ENCODE results near the gene RASA3. TPM values are rescaled to one million over a fixed set of nuclear protein-coding genes. Genes with fewer than 3 reads are reported as not detected.

Gene RASA3
- total RNA-seq, 1 donor: 78.9 TPM

DNA sequence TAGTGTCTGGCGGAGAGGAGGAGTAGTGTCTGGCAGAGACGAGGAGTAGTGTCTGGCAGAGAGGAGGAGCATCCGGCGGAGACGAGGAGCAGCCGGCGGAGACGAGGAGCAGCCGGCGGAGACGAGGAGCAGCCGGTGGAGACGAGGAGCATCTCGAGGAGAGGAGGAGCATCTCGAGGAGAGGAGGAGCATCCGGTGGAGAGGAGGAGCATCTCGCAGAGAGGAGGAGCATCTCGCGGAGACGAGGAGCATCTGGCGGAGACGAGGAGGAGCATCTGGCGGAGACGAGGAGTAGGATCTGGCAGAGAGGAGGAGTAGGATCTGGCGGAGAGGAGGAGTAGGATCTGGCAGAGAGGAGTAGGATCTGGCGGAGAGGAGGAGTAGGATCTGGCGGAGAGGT, 176.7 kb downstream of the RASA3 start:
- Histone ChIP-seq H3K4me3 (ENCODE audit: low read length) (no peak overlapping the region), H3K9me3 (ENCODE audit: low read depth, low read length) (peaks cover 4% of the 10 kb centered on the region), H3K4me1 (ENCODE audit: insufficient read depth, low read length) (peaks cover 7% of the 10 kb centered on the region), H3K27me3 (ENCODE audit: insufficient read depth, low read length) (no peaks in the 10 kb centered on the region)

GRCh38 chr13:113955235-113955634, 177.2 kb downstream of the RASA3 start:
- Histone ChIP-seq H3K27me3 (ENCODE audit: insufficient read depth, low read length) (no peaks in the 10 kb centered on the region), H3K9me3 (ENCODE audit: low read depth, low read length) (peaks cover 4% of the 10 kb centered on the region), H3K4me3 (ENCODE audit: low read length) (no peak overlapping the region), H3K4me1 (ENCODE audit: insufficient read depth, low read length) (peaks cover 7% of the 10 kb centered on the region)

DNA sequence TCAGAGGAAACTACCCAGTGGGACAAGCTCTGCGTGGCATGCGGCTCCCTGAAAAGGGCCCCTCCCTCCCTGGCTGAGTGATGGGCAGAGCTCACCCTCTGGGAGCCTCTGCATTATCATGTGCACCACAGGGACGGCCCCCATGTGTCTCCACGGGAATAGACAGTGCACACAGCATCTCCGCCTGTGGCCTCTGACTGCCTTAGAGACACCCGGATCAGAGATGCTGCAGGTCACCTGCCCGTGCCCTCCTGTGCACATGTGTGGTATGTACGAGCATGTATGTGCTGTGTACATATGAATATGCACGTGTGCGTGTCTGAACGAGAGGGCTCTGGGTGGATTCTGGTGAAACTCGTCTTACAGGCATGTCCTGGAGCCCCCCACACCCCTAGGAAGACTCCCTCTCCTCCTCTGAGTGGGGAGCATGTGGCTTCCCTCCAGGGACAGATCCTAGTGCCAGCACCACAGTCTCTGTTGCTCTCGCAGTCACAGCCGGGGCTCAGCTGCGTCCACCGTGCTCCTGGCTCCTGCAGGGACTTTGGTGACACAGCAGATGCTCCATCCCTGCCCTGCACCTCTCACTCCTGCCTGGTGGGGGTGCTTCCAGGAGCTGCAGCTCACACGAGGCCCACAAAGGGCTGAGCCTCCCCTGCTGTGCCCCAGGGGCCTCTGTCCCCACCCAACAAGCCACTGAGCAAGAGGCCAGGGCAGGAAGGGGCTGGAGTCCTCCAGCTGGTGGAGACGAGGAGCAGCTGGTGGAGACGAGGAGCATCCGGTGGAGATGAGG, 178.2 kb downstream of the RASA3 start:
- Histone ChIP-seq H3K4me3 (ENCODE audit: low read length) (no peak overlapping the region), H3K27me3 (ENCODE audit: insufficient read depth, low read length) (no peaks in the 10 kb centered on the region), H3K9me3 (ENCODE audit: low read depth, low read length) (no peaks in the 10 kb centered on the region), H3K4me1 (ENCODE audit: insufficient read depth, low read length) (peaks cover 7% of the 10 kb centered on the region)

DNA sequence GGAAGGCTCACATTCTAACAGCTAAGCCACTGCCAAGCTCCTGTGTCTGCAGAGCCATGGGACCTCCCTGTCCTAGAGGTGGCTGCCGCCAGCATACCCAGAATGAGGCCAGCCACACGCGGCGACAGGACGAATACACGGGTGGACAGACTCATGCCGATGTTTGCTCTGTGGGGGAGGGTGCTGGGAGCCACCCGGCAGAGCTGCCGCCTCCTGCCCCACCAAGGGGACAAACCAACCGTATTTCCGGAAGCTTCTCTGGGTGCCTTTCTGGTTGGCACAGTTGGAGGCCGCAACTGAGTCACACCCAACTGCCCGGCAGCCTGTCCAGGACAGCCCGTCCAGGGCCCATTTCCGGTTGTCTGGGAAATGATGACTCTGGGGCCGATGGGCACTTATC, 178.9 kb downstream of the RASA3 start:
- H3K4me1 ChIP-seq (ENCODE audit: insufficient read depth, low read length): peaks cover 7% of the 10 kb centered on the region
- no peak overlapping the region for H3K4me3 ChIP-seq (ENCODE audit: low read length)
- no peaks in the 10 kb centered on the region for H3K27me3 ChIP-seq (ENCODE audit: insufficient read depth, low read length)
- H3K9me3 ChIP-seq (ENCODE audit: low read depth, low read length): no peaks in the 10 kb centered on the region

GRCh38 chr13:113952983-113953520, 179.4 kb downstream of the RASA3 start:
- H3K9me3 ChIP-seq (ENCODE audit: low read depth, low read length): no peaks in the 10 kb centered on the region
- H3K4me3 ChIP-seq (ENCODE audit: low read length): no peak overlapping the region
- H3K4me1 ChIP-seq (ENCODE audit: insufficient read depth, low read length): peaks cover 10% of the 10 kb centered on the region
- no peaks in the 10 kb centered on the region for H3K27me3 ChIP-seq (ENCODE audit: insufficient read depth, low read length)

GRCh38 chr13:113952151-113952982, 180.1 kb downstream of the RASA3 start:
- Histone ChIP-seq H3K4me1 (ENCODE audit: insufficient read depth, low read length) (peaks cover 12% of the 10 kb centered on the region), H3K4me3 (ENCODE audit: low read length) (no peak overlapping the region), H3K27me3 (ENCODE audit: insufficient read depth, low read length) (no peaks in the 10 kb centered on the region), H3K9me3 (ENCODE audit: low read depth, low read length) (no peaks in the 10 kb centered on the region)

DNA sequence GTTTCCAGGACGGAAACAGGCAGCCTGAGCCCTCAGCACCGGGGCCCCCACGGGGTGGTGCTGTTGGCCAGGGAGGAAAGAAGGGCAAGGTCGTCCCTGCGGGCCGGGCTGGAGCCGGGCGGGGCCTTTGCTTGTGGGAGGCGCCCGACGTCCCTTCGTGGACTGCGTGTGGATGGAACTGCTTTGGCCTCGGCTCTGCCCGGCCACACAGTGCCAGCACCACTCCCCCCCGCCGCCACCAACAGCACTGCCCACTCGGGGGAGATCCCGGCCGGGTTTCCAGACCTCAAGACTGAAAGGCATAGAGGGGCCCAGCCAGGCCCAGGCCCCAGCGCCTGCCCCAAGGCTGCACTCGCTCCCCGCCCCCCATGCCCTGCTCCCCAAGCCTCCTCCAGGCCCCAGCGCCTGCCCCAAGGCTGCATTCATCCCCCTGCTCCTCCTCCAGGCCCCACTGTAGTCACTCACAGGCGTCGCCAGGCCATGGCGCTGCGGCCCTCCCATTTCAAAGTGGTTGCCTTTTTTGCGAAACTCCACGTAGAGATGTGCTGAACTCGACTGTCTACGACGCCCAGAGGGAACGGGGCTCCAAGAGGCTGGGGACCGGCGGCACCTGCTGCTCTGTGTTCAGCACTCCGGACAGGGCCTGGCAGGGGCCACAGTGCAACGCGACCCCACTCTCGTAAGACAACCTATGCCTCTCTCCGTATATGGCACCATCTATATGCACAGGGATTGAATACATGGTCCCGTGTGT, 181.0 kb downstream of the RASA3 start:
- Histone ChIP-seq H3K4me1 (ENCODE audit: insufficient read depth, low read length) (peaks cover 12% of the 10 kb centered on the region), H3K9me3 (ENCODE audit: low read depth, low read length) (no peaks in the 10 kb centered on the region), H3K27me3 (ENCODE audit: insufficient read depth, low read length) (no peaks in the 10 kb centered on the region), H3K4me3 (ENCODE audit: low read length) (no peak overlapping the region)

GRCh38 chr13:113950451-113951245, 181.8 kb downstream of the RASA3 start:
- no peak overlapping the region for H3K4me3 ChIP-seq (ENCODE audit: low read length)
- H3K9me3 ChIP-seq (ENCODE audit: low read depth, low read length): no peaks in the 10 kb centered on the region
- no peaks in the 10 kb centered on the region for H3K27me3 ChIP-seq (ENCODE audit: insufficient read depth, low read length)
- H3K4me1 ChIP-seq (ENCODE audit: insufficient read depth, low read length): peaks cover 12% of the 10 kb centered on the region

GRCh38 chr13:113949546-113949945, 182.9 kb downstream of the RASA3 start:
- Histone ChIP-seq H3K4me3 (ENCODE audit: low read length) (no peak overlapping the region), H3K9me3 (ENCODE audit: low read depth, low read length) (no peaks in the 10 kb centered on the region), H3K27me3 (ENCODE audit: insufficient read depth, low read length) (no peaks in the 10 kb centered on the region), H3K4me1 (ENCODE audit: insufficient read depth, low read length) (peaks cover 12% of the 10 kb centered on the region)

GRCh38 chr13:113948034-113948742, 184.2 kb downstream of the RASA3 start:
- Histone ChIP-seq H3K9me3 (ENCODE audit: low read depth, low read length) (no peaks in the 10 kb centered on the region), H3K4me1 (ENCODE audit: insufficient read depth, low read length) (peaks cover 12% of the 10 kb centered on the region), H3K4me3 (ENCODE audit: low read length) (no peak overlapping the region), H3K27me3 (ENCODE audit: insufficient read depth, low read length) (no peaks in the 10 kb centered on the region)

GRCh38 chr13:113947311-113948033, 185.0 kb downstream of the RASA3 start:
- H3K4me1 ChIP-seq (ENCODE audit: insufficient read depth, low read length): peaks cover 12% of the 10 kb centered on the region
- H3K4me3 ChIP-seq (ENCODE audit: low read length): no peak overlapping the region
- no peaks in the 10 kb centered on the region for H3K9me3 ChIP-seq (ENCODE audit: low read depth, low read length)
- no peaks in the 10 kb centered on the region for H3K27me3 ChIP-seq (ENCODE audit: insufficient read depth, low read length)

DNA sequence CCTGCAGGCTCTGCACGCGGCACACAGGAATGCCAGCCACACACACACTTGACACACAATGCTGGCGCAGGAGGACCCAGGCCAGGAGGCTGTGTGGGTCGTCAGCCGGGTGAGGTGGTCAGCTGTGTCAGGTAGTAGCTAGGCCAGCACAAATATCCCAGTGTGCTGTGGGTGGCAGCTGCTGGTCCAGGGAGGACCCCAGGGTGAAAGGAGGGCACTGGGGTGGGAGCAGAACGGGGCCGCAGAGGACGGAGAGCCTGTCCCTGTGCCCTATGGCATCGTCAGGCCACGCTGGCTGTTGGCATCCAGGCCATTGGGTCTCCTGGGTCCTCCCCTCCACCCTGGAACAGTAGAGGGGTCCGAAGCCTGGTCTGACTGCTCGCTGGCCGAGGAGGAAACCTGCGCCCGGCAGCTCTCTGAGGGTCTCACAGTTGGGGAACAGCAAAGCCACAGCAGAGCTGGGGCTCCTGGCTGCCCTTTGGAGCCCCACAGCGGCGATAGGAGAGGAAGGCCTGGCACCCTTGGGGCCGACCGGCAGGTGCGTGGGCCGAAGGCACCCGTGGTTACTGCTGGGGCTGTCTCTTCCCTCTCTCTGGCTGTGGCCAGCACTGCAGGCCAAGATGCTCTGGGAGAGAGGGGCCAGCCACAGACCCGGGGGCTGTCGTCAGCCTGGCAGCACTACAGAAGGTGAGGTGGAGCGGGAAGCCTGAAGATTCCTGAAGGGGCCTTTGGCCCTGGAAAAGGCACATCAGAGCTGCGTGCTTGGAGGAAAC, 185.8 kb downstream of the RASA3 start:
- H3K4me1 ChIP-seq (ENCODE audit: insufficient read depth, low read length): peaks cover 10% of the 10 kb centered on the region
- no peaks in the 10 kb centered on the region for H3K27me3 ChIP-seq (ENCODE audit: insufficient read depth, low read length)
- H3K9me3 ChIP-seq (ENCODE audit: low read depth, low read length): no peaks in the 10 kb centered on the region
- H3K4me3 ChIP-seq (ENCODE audit: low read length): no peak overlapping the region

Measured in mononuclear cell (primary cell).